Ascending aorta (tissue), 2 donors: ENCODE data around the gene TMEM272. TPM values are rescaled to one million over a fixed set of nuclear protein-coding genes. Genes with fewer than 3 reads are reported as not detected.
A peak's percentile ranks its signal among the peaks of the same experiment; 100 is the strongest.

Experiments
- DNase-seq, 2 donors: peaks; one replicate each; pipeline ENCODE4 v3.0.0-alpha.2; 2019; ENCODE audit warnings: low spot score in 2 of 2
- H3K27ac ChIP-seq, 2 donors: fragments of 200-600 bp; sonication (generic); one replicate each; pipeline ENCODE4 v1.5.1; 2016 to 2017; ENCODE audit warnings: mild to moderate bottlenecking in 1 of 2
- H3K27me3 ChIP-seq: fragments of 200-600 bp; sonication (generic); one replicate; pipeline ENCODE4 v1.5.1; 2017
- H3K36me3 ChIP-seq, 2 donors: fragments of 200-600 bp; sonication (generic); one replicate each; pipeline ENCODE4 v1.5.1; 2016
- H3K4me1 ChIP-seq, 2 donors: fragments of 200-600 bp; sonication (generic); one replicate each; pipeline ENCODE4 v1.5.1; 2016 to 2017; ENCODE audit warnings: mild to moderate bottlenecking in 1 of 2
- H3K4me3 ChIP-seq, 2 donors: fragments of 200-600 bp; sonication (generic); one replicate each; pipeline ENCODE4 v1.5.1; 2016 to 2017; ENCODE audit warnings: mild to moderate bottlenecking in 1 of 2
- H3K9me3 ChIP-seq, 2 donors: fragments of 200-600 bp; sonication (generic); one replicate each; pipeline ENCODE4 v1.5.1; 2016
- CTCF ChIP-seq, 3 experiments: fragments of 200-600 bp in 2 of 3; fragments of 450-650 bp in 1 of 3; sonication (generic) in 2 of 3; IDR thresholded peaks; one replicate each; pipeline ENCODE4 v1.5.1; 2016 to 2019; ENCODE audit warnings: antibody characterized with exemption in 3 of 3, mild to moderate bottlenecking in 1 of 3, moderate library complexity in 1 of 3
- intact Hi-C: fragments of 100-400 bp; cut with DNase I; formaldehyde crosslinking; loops from one replicate; pipeline ENCODE4 v1.15.1; 2023
- total RNA-seq: library from RNA; depleted of rRNA; stranded (reverse); fragments of >200 nt; gene quantifications from one replicate; pipeline ENCODE4 v1.1.0, GENCODE V29; 2016

The TMEM272 gene
- total RNA-seq, 1 donor from 2014 or later, result not detected

- H3K9me3 ChIP-seq, result no peaks in the 10 kb centered on the region
- intact Hi-C loops, result no loop called here
- DNase-seq, result peak in 1 of 2 donors; percentile 30
- H3K27me3 ChIP-seq, result no peaks in the 10 kb centered on the region
- no peak for TF ChIP-seq CTCF (IDR thresholded peaks at IDR 0.05)
- no peaks in the 10 kb centered on the region for H3K4me1 ChIP-seq
- H3K27ac ChIP-seq, result no peak overlapping the region
- no peak overlapping the region for H3K4me3 ChIP-seq
- no peaks in the 10 kb centered on the region for H3K36me3 ChIP-seq
Observed at GRCh38 chr13:51883226-51883600, 38.2 kb upstream of the TMEM272 start.

GRCh38 chr13:51882570-51883225, 37.7 kb upstream of the TMEM272 start:
- no peaks in the 10 kb centered on the region for H3K9me3 ChIP-seq
- intact Hi-C loops, result no loop called here
- no peak for TF ChIP-seq CTCF (IDR thresholded peaks at IDR 0.05)

GRCh38 chr13:51881296-51881695, 36.3 kb upstream of the TMEM272 start:
- no peaks in the 10 kb centered on the region for H3K4me1 ChIP-seq
- no peak overlapping the region for H3K27ac ChIP-seq
- no peaks in the 10 kb centered on the region for H3K36me3 ChIP-seq
- H3K9me3 ChIP-seq, result no peaks in the 10 kb centered on the region
- intact Hi-C loops, result no loop called here
- no peak overlapping the region for H3K4me3 ChIP-seq
- TF ChIP-seq CTCF (IDR thresholded peaks at IDR 0.05), result no peak
- DNase-seq, result peak in 1 of 2 donors; percentile 30
- no peaks in the 10 kb centered on the region for H3K27me3 ChIP-seq

More at GRCh38 chr13:51882570-51883225, 37.7 kb upstream of the TMEM272 start:
- Histone ChIP-seq H3K4me3 (no peak overlapping the region), H3K36me3 (no peaks in the 10 kb centered on the region), H3K4me1 (no peaks in the 10 kb centered on the region), H3K27me3 (no peaks in the 10 kb centered on the region), H3K27ac (no peak overlapping the region)
- no peak for DNase-seq

- no peaks in the 10 kb centered on the region for H3K36me3 ChIP-seq
- no peaks in the 10 kb centered on the region for H3K27me3 ChIP-seq
- no peak for TF ChIP-seq CTCF (IDR thresholded peaks at IDR 0.05)
- intact Hi-C loops, result no loop called here
- no peak overlapping the region for H3K27ac ChIP-seq
- H3K4me3 ChIP-seq, result no peak overlapping the region
- peak in 1 of 2 donors; percentile 1 for DNase-seq
- H3K4me1 ChIP-seq, result no peaks in the 10 kb centered on the region
- no peaks in the 10 kb centered on the region for H3K9me3 ChIP-seq
Observed at GRCh38 chr13:51879133-51879532, 34.2 kb upstream of the TMEM272 start.

- Histone ChIP-seq H3K27me3 (no peaks in the 10 kb centered on the region), H3K9me3 (no peaks in the 10 kb centered on the region), H3K4me3 (no peak overlapping the region), H3K36me3 (no peaks in the 10 kb centered on the region), H3K4me1 (no peaks in the 10 kb centered on the region), H3K27ac (no peak overlapping the region)
- intact Hi-C loops, result no loop called here
- no peak for TF ChIP-seq CTCF (IDR thresholded peaks at IDR 0.05)
- peak in 1 of 2 donors; percentile 7 for DNase-seq
Observed at GRCh38 chr13:51874651-51875050, 29.7 kb upstream of the TMEM272 start.

GRCh38 chr13:51873837-51874236, 28.9 kb upstream of the TMEM272 start:
- Histone ChIP-seq H3K9me3 (no peaks in the 10 kb centered on the region), H3K27ac (no peak overlapping the region), H3K27me3 (no peaks in the 10 kb centered on the region), H3K4me1 (no peaks in the 10 kb centered on the region), H3K4me3 (no peak overlapping the region), H3K36me3 (no peaks in the 10 kb centered on the region)
- intact Hi-C loops, result no loop called here
- no peak for TF ChIP-seq CTCF (IDR thresholded peaks at IDR 0.05)
- DNase-seq, result peak in 1 of 2 donors; percentile 13
